HFFc6 (cell line): ENCODE measurements around the gene POMC. TPM values are rescaled to one million over a fixed set of nuclear protein-coding genes. Genes with fewer than 3 reads are reported as not detected.

Source experiments
- DNase-seq: peaks from one replicate; pipeline ENCODE4 v3.0.0-alpha.2; 2018
- H3K27ac Mint-ChIP-seq: 2 replicates; pipeline ENCODE4 v1.8.0; 2020; ENCODE audit warnings: mild to moderate bottlenecking, mixed read lengths
- H3K27me3 Mint-ChIP-seq: 2 replicates; pipeline ENCODE4 v1.8.0; 2021; ENCODE audit warnings: mild to moderate bottlenecking, moderate library complexity, mixed read lengths; ENCODE audit not compliant: insufficient read depth
- H3K36me3 Mint-ChIP-seq: 2 replicates; pipeline ENCODE4 v1.8.0; 2021; ENCODE audit warnings: low read depth, mixed read lengths
- H3K4me1 Mint-ChIP-seq: 2 replicates; pipeline ENCODE4 v1.8.0; 2020; ENCODE audit warnings: low read depth, mixed read lengths
- H3K4me3 Mint-ChIP-seq: 2 replicates; pipeline ENCODE4 v1.8.0; 2020; ENCODE audit warnings: mild to moderate bottlenecking, moderate library complexity, mixed read lengths
- H3K9me3 Mint-ChIP-seq: 2 replicates; pipeline ENCODE4 v1.8.0; 2020; ENCODE audit warnings: mild to moderate bottlenecking, mixed read lengths
- total RNA-seq, 6 experiments: library from RNA; stranded (reverse); fragmentation: NEBNext Ultra II Directional; extraction: Animal tissue kit (Norgen Biotek cat#: 25700); gene quantifications; 2 replicates in 1 of 6; 3 replicates in 5 of 6; pipeline ENCODE4 v1.2.3, GENCODE V29; 2021
- TF ChIP-seq, protein P1 (sequence below): fragments of 200-600 bp; sonication (generic); IDR thresholded peaks from 2 replicates; pipeline ENCODE4 v1.5.0; 2021; ENCODE audit warnings: antibody characterized with exemption, mild to moderate bottlenecking

POMC gene
- total RNA-seq, 6 experiments from 2014 or later = not detected

DNA sequence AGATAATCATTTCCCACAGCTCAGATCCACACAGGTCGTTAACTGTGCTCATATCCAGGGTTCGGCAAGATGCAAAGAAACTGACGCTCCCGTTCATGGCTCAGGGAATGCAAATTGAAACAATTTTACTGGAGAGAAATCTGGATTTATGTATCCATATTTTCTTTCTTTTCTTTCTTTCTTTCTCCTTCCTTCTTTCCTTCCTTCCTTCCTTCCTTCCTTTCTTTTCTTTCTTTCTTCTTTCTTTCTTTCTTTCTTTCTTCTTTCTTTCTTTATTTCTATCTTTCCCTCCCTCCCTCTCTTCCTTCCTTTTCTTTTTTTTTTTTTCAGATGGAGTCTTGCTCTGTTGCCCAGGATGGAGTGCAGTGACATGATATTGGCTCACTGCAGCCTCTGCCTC is 20.0 kb upstream of the POMC start:
- Mint-ChIP-seq H3K36me3 (no peaks in the 10 kb centered on the region), H3K27me3 (peaks cover 13% of the 10 kb centered on the region), H3K27ac (no peak overlapping the region), H3K4me3 (no peak overlapping the region), H3K9me3 (no peaks in the 10 kb centered on the region), H3K4me1 (no peaks in the 10 kb centered on the region)
- DNase-seq = no peak
- TF ChIP-seq, protein P1, sequence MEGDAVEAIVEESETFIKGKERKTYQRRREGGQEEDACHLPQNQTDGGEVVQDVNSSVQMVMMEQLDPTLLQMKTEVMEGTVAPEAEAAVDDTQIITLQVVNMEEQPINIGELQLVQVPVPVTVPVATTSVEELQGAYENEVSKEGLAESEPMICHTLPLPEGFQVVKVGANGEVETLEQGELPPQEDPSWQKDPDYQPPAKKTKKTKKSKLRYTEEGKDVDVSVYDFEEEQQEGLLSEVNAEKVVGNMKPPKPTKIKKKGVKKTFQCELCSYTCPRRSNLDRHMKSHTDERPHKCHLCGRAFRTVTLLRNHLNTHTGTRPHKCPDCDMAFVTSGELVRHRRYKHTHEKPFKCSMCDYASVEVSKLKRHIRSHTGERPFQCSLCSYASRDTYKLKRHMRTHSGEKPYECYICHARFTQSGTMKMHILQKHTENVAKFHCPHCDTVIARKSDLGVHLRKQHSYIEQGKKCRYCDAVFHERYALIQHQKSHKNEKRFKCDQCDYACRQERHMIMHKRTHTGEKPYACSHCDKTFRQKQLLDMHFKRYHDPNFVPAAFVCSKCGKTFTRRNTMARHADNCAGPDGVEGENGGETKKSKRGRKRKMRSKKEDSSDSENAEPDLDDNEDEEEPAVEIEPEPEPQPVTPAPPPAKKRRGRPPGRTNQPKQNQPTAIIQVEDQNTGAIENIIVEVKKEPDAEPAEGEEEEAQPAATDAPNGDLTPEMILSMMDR = no peak

DNA sequence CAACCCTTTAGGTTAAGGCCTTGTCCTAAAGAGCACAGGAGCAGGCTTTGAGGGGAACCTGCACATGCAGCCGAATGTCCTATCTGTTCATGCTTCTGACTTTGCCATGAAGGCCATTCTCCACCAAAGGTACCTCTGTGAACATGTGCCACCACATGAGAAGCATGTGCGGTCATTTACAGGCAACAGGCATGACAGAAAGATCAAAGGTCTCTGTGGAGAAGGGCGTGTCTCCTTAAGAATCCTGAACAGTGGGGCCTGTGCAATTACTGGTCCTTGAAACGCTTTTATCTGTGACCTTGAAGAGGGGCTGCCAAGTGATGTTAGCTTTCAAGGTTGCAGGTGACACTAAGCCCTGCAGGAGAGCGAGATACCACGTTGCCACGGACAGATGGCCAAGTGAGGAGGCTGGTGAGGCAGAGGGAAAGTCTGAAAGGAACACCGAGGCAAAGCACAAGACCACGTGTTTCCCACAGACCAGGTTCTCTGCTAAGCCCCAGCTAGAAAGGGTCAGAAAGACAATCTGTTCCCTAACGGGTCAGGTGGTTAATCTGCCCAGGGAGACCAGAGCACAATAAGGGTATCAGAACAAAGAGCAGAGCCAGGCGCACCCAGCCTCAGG is 19.5 kb upstream of the POMC start:
- Mint-ChIP-seq H3K27me3 (peaks cover 13% of the 10 kb centered on the region), H3K27ac (no peak overlapping the region), H3K36me3 (no peaks in the 10 kb centered on the region), H3K9me3 (no peaks in the 10 kb centered on the region), H3K4me1 (no peaks in the 10 kb centered on the region), H3K4me3 (no peak overlapping the region)
- DNase-seq = no peak
- TF ChIP-seq, protein P1 = no peak

- no peak overlapping the region for H3K27ac Mint-ChIP-seq
- peaks cover 11% of the 10 kb centered on the region for H3K27me3 Mint-ChIP-seq
- H3K36me3 Mint-ChIP-seq = no peaks in the 10 kb centered on the region
- H3K9me3 Mint-ChIP-seq = peaks cover 5% of the 10 kb centered on the region; the same call in 1 of the 2 replicates
- H3K4me3 Mint-ChIP-seq = no peak overlapping the region
- DNase-seq = no peak
- TF ChIP-seq, protein P1 = no peak
- no peaks in the 10 kb centered on the region for H3K4me1 Mint-ChIP-seq
These were observed 15.9 kb upstream of the POMC start for GRCh38 chr2:25184254-25184653.

- Mint-ChIP-seq H3K36me3 (no peaks in the 10 kb centered on the region), H3K27ac (no peak overlapping the region), H3K4me3 (no peak overlapping the region), H3K27me3 (peaks cover 22% of the 10 kb centered on the region), H3K9me3 (peaks cover 5% of the 10 kb centered on the region; the same call in 1 of the 2 replicates), H3K4me1 (no peaks in the 10 kb centered on the region)
- TF ChIP-seq, protein P1 = no peak
- DNase-seq = no peak
These were observed 10.6 kb upstream of the POMC start for GRCh38 chr2:25178976-25179375.

DNA sequence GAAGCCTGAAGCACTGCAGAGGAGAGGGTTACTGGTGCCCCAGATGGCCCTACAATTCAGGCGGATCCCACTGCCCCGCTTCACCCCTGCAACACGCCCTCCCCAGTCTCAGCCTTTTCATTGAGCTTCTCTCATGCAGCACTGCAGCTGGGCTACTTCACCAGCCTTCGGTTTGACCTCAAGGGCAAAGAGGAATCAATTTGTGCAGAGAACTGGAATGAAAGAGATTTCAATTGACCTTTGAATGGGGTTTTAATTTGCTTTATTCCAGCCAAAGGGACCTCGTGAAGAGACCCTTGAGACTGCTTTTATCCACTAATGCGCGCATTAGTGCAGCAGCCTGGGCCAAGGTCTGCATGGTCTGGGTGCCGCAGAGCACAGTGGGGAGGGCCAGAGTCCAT is 8.8 kb upstream of the POMC start:
- no peak overlapping the region for H3K4me3 Mint-ChIP-seq
- TF ChIP-seq, protein P1 = no peak
- H3K27me3 Mint-ChIP-seq = peaks cover 23% of the 10 kb centered on the region
- H3K36me3 Mint-ChIP-seq = no peaks in the 10 kb centered on the region
- DNase-seq = no peak
- peaks cover 5% of the 10 kb centered on the region; the same call in 1 of the 2 replicates for H3K9me3 Mint-ChIP-seq
- no peaks in the 10 kb centered on the region for H3K4me1 Mint-ChIP-seq
- no peak overlapping the region for H3K27ac Mint-ChIP-seq
